ENCODE data around the gene PDHB.

- TF ChIP-seq POLR2A (IDR thresholded peaks at IDR 0.05) (no peak), CTCF (IDR thresholded peaks at IDR 0.05) (no peak), EP300 (IDR thresholded peaks at IDR 0.05) (no peak)
These were observed 21.5 kb downstream of the PDHB start for GRCh38 chr3:58411851-58412830.
